Measurements from ENCODE around the gene ADGRV1. TPM values are rescaled to one million over a fixed set of nuclear protein-coding genes. Genes with fewer than 3 reads are reported as not detected.

The ADGRV1 gene
- total and polyA plus RNA-seq, 9 of the 15 experiments (the other 6 are each of a cell fraction or from before 2014, with no cell fraction given), result 21.7 to 156 (median 58.2) TPM

DNA sequence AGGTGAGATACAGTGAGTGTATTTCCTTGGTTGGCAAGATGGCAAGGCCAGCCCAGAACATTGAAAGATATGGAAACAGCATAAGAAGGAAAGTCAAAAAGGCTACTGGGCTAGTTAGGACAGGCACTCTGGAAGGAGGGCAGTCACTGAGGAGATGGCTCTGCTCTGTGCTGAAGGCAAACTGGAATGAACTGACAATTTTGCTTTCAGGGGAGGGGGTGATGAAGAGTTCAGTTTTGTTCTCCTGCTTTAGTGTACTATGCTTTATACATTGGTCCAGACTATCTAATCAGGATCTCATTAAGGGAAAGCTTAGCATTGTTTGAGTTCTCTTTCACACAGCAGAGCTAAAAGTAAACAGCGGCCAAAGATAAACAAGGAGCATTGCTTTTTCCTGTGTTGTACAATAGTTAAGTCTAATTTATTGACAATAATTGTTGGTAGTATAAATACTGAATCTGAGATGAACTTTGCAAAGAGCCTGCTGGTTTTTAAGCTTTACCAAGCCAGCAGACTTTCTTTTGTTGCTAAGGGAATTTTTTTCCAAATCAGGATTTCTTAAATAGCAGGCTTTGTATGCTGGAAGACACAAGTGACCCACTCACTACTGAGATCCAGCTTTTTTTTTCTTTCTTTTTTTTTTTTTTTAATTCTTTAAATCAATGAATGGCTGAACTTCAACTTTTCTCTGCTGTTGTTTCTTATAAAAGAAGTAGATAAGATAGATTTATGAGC lies 469.0 kb downstream of the ADGRV1 start (continued):
- TF ChIP-seq, protein P1, sequence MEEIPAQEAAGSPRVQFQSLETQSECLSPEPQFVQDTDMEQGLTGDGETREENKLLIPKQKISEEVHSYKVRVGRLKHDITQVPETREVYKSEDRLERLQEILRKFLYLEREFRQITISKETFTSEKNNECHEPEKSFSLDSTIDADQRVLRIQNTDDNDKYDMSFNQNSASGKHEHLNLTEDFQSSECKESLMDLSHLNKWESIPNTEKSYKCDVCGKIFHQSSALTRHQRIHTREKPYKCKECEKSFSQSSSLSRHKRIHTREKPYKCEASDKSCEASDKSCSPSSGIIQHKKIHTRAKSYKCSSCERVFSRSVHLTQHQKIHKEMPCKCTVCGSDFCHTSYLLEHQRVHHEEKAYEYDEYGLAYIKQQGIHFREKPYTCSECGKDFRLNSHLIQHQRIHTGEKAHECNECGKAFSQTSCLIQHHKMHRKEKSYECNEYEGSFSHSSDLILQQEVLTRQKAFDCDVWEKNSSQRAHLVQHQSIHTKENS (CRISPR knock-in tag; IDR thresholded peaks at IDR 0.05), result no peak
- TF ChIP-seq, protein P2, sequence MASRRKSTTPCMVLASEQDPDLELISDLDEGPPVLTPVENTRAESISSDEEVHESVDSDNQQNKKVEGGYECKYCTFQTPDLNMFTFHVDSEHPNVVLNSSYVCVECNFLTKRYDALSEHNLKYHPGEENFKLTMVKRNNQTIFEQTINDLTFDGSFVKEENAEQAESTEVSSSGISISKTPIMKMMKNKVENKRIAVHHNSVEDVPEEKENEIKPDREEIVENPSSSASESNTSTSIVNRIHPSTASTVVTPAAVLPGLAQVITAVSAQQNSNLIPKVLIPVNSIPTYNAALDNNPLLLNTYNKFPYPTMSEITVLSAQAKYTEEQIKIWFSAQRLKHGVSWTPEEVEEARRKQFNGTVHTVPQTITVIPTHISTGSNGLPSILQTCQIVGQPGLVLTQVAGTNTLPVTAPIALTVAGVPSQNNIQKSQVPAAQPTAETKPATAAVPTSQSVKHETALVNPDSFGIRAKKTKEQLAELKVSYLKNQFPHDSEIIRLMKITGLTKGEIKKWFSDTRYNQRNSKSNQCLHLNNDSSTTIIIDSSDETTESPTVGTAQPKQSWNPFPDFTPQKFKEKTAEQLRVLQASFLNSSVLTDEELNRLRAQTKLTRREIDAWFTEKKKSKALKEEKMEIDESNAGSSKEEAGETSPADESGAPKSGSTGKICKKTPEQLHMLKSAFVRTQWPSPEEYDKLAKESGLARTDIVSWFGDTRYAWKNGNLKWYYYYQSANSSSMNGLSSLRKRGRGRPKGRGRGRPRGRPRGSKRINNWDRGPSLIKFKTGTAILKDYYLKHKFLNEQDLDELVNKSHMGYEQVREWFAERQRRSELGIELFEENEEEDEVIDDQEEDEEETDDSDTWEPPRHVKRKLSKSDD (conservative IDR thresholded peaks at IDR 0.05; ENCODE audit: low read length), result no peak
- TF ChIP-seq ZKSCAN3 (CRISPR knock-in tag; IDR thresholded peaks at IDR 0.05) (no peak), ZFP36 (IDR thresholded peaks at IDR 0.05; ENCODE audit: low read depth, low read length, partially characterized antibody) (no peak), GTF2A2 (tag; IDR thresholded peaks at IDR 0.05) (no peak), ZNF146 (CRISPR knock-in tag; IDR thresholded peaks at IDR 0.05; ENCODE audit: unreplicated experiment) (no peak), ETV1 (tag; conservative IDR thresholded peaks at IDR 0.05; ENCODE audit: low read depth) (no peak), SOX6 (IDR thresholded peaks at IDR 0.05) (peak; percentile 69; the same call in 1 of the 2 replicates), BHLHE40 (IDR thresholded peaks at IDR 0.05; ENCODE audit: low read length) (no peak), ZNF121 (CRISPR knock-in tag; conservative IDR thresholded peaks at IDR 0.05) (no peak), RCOR1 (IDR thresholded peaks at IDR 0.05; ENCODE audit: borderline replicate concordance in 1 of 2, low read depth in 2 of 2, low read length in 2 of 2) (0 out of 4 replicates have a peak, but pooled peaks of 1 of the 2 experiments have one; percentile 8), SMARCC2 (IDR thresholded peaks at IDR 0.05; ENCODE audit: low read depth) (no peak), KDM4B (IDR thresholded peaks at IDR 0.05; ENCODE audit: borderline replicate concordance in 2 of 2, low read depth in 1 of 2) (no peak), THAP12 (CRISPR knock-in tag; IDR thresholded peaks at IDR 0.05) (no peak), FOXA3 (CRISPR knock-in tag; conservative IDR thresholded peaks at IDR 0.05 in 1 of 2, IDR thresholded peaks at IDR 0.05 in 1 of 2) (peak in 1 of 2 experiments; percentile 53; a peak in 1 of 4 replicates), MYC (IDR thresholded peaks at IDR 0.05; ENCODE audit: low read depth, low read length) (no peak), MYC (CRISPR knock-in tag; IDR thresholded peaks at IDR 0.05; ENCODE audit: borderline replicate concordance, low read depth) (no peak)
- TF ChIP-seq, protein P3, sequence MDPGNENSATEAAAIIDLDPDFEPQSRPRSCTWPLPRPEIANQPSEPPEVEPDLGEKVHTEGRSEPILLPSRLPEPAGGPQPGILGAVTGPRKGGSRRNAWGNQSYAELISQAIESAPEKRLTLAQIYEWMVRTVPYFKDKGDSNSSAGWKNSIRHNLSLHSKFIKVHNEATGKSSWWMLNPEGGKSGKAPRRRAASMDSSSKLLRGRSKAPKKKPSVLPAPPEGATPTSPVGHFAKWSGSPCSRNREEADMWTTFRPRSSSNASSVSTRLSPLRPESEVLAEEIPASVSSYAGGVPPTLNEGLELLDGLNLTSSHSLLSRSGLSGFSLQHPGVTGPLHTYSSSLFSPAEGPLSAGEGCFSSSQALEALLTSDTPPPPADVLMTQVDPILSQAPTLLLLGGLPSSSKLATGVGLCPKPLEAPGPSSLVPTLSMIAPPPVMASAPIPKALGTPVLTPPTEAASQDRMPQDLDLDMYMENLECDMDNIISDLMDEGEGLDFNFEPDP (CRISPR knock-in tag; IDR thresholded peaks at IDR 0.05), result no peak

Data from K562 (cell line).